Measurements from ENCODE around the gene TBX1.

Gene TBX1

DNA sequence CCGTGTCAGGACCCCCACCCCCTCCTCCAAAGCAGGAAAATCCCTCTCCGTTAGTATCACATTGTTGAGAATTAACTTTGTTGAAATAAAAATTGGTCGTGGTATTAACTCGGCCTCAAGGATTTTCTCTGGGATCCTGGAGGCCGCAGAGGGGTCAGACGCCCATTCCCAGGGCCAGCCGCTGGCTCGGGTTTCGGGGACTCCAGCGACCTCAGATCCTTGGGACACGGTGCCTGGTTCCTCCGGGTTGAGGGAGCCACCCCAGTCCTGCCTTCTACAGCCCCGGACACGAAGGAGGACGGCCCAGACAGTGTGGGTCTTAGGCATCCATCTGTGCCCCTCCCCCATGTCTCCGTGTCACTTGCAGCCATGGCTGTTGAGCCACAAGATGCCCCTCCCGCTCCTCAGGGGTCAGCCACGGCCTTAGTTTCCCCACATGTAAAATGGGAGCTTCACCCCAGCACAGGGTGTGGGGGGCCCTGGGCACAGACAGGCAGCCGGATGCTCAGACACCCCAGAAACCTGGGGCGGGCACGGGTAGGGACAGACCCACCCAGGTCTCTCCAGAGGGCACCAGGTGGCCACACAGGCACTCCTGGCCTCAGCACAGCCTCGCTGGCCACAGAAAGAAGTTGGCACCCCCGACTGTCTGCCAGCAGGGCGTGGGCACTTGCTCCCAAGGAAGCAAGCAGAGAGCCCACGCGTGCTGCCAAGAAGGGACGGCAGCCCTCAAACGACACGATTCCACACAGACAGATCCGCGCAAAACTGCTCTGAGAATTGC lies 21.7 kb upstream of the TBX1 start:
- DNase-seq: no peak

DNA sequence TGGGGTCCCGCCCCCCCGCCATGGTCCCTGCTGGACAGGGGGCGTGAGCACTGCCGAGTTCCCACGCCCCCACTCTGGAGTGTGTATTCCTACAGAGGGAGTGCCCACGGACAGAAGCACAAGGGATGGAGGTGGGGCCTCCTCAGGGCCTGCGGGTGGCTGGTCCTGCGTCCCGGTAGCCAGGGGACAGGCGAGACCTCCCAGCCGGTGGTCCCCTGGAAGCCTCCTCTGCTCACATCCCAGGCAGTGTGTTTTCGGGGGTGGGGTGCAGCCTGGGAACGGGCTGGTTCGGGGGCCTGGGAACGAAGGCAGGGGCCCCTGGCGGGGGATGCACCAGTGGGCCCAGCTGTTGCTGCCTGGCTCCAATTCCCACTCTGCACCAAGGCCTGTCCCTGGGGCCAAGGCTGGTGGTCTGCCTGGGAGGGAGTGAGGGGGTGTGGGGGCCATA lies 21.1 kb upstream of the TBX1 start:
- no peak for DNase-seq

- no peak for DNase-seq
These were observed 20.6 kb upstream of the TBX1 start for GRCh38 chr22:19739911-19740449.

- no peak for DNase-seq
These were observed 20.0 kb upstream of the TBX1 start for GRCh38 chr22:19740586-19740985.

- DNase-seq: no peak
These were observed 19.5 kb upstream of the TBX1 start for GRCh38 chr22:19741053-19741452.

- DNase-seq: no peak
These were observed 18.2 kb upstream of the TBX1 start for GRCh38 chr22:19742160-19743066.

DNA sequence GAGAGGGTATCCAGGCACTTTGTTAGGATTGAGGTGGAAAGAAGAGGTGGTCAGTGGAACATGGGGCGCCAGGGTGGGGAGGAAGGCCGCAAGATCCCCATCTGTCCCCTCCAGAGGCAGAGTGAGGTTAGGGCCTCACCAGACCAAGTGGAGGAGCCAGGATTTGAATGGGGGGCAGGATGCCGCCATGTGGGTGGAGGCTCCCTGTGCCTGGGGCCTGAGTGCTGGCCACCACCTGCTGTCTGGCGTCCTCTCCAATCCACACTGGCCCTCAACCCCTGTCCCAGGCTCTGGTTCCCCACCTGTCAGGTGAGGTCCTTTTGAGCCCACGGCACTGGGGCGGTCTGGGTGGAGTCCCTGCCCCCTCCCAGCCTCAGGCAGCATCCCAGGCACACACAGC lies 17.5 kb upstream of the TBX1 start:
- DNase-seq: no peak

DNA sequence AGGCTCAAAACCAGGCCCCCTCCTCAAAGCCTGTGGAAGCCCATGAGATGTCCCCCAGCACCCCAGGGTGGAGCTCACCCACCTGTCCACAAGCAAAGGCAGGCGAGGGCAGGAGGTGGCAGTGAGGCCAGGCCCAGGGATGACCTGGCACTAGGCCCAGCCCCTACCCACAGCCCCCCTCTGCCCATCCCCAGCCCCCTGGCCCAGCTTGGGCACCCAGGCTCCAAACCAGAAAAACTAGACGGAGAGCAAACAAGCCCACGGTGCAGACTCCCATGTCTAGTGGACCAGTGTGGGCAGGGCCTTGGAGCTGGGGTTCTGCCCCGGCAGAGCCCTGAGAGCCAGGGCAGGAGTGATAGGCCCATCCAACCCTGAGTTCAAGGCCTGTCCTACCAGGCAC lies 16.9 kb upstream of the TBX1 start:
- DNase-seq: no peak

- DNase-seq: no peak
These were observed 16.1 kb upstream of the TBX1 start for GRCh38 chr22:19744350-19745006.

DNA sequence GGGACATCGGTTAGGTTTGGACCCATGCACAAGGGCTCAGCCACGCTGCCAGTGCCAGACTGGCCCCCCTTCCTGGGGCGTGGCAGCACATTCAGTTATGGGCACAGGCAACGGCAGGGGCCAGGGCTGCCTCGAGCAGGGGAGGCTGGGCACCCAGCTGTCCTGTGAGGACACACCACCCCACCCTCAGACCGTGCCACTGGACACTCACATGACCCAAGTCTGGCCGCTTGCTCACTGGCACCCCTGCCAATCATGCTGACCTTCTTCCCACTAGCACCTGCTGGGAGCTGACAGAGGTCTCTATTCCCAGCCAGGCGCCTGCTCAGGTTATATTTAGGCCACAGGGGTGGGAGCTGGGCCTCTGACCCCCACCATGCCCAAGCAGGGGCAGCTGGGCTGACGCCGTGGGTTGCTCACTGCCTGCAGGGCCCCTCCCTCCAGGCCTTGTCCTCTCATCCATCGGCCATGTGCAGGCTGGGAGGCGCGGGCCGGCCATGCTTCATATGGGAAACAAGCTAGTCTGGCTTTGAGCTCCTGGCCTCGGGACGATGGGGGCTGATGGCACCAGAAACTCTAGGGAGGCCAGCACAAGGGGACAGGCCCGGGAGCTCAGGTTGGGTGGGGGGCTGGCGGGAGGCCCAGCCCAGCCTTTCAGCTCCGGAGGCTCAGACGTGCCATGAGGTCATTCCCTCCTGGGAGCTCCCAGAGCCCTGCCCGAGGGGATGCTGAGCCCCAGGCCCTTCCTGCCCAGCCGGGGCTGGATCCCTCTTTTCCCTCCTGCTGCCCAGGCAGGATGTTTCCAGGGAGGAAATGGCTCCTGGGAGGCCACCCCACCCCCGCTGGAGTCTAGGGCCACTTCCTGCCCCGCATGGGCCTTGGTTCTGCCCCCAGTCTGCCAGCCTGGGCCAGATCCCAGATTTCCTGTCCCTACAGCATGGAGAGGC lies 15.2 kb upstream of the TBX1 start:
- peak; percentile 70 for DNase-seq

DNA sequence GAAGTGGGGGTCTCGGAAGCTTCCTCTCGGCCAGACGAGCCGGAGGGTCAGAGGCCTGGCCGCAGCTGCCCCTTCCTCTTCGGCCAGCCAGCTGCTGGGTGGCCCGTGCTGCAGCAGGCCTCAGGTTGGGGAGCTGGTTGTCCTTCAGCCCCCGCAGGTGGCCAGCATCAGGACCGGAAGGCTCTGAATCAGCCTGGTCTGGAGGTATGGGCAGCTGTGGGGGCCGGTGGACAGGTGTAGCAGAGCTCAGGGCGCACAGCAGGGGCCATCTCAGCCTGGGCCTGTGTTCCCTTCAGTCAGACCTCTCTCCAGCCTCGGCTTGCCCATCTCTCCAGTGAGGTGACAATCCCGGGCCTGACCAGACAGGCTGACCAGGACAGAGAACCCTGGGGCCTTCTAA lies 13.9 kb upstream of the TBX1 start:
- DNase-seq: no peak

DNA sequence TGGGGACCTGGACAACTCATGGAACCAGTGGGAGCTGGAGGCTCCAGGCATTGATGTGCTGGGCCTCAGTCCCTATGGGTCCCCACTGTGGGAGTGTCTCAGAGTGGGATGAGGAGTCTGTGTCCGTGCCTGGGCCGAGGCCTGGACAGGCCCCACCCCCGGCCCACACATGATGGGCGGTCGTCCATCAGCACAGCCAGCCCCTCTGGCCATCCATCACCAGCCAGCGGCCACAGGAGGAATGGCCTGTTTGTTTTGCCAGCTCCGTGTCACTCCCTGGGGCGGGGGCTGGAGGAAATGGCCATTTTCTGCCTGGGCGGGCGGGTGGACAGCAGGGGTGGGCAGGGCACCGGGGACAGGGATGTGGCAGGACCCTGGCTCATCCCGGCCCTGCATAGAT lies 13.0 kb upstream of the TBX1 start:
- no peak for DNase-seq

DNA sequence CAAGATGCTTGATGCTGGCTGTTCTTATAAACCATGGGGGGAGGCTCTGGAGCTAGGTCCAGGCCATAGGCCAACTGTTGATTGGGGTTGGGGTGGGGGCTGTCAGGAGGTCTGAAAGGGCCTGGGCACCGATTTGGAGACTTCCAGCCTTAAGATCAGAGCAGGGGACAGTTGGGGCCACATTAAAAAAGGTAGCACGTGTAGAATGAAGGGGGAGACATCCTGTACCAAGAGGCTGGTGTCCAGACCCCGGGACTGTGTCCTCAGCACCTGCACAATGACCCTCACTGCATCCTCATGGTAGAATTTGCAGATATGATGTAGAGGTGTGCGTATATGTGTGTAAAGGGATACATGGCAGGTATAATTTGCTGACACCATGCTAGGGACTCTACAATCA lies 12.4 kb upstream of the TBX1 start:
- no peak for DNase-seq

DNA sequence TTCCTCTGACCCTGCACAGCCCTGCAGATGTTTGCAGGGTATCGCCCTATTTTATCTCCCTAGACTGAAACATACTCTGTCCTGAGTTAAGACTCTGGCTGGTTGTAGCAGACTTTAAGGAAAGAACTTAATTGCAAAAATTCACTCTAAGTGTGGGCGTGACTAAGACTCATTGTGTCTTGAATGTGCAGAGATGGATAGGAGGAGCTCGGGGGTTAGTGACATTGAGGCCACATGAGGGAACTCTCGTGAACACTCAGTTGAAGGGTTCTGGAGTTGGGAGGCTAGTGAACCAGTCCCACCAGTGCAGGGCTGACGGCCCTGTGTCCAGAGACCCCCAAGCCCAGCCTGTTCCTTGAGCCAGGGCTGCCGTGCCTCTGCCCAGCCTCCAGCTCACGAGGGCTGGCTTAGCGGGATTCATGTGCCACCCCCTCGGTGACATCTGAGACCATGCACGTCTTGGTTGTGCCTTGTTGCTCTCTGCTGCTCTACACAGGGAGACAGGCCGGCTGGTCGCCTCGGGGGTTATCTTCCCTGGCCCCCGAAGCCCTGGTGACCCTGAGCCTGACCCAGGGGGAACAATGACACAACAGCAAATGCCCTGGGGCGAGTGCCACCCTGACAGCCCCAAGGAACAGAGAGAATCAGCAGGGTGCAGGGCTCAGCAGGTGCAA lies 11.4 kb upstream of the TBX1 start:
- no peak for DNase-seq

GRCh38 chr22:19749876-19750275 lies 10.7 kb upstream of the TBX1 start:
- no peak for DNase-seq

GRCh38 chr22:19750507-19751490 lies 9.8 kb upstream of the TBX1 start:
- DNase-seq: no peak

- DNase-seq: no peak
These were observed 8.9 kb upstream of the TBX1 start for GRCh38 chr22:19751497-19752245.

- DNase-seq: no peak
These were observed 7.3 kb upstream of the TBX1 start for GRCh38 chr22:19753090-19753842.

Measured in right hindlimb (tissue), 1 donor.